Activated effector memory CD4-positive, alpha-beta T cell treated with anti-CD3 and anti-CD28 coated beads, Interleukin-2, amount 50 U/mL, for 16 hours (primary cell): ENCODE data around the gene MYH4.

Source experiments
- DNase-seq: peaks from one replicate; pipeline ENCODE4 v3.0.0-alpha.2; 2020

MYH4 gene

GRCh38 chr17:10469459-10469858 is at the start of gene MYH4:
MYH4 (minus strand) TSS chr17:10469559; CDS start chr17:10466745, 2,814 bp downstream.
- DNase-seq, result no peak

GRCh38 chr17:10518271-10519037 is 49.1 kb upstream of the MYH4 start, which contains the start of gene MYH1:
MYH1 (minus strand) TSS chr17:10518542; CDS start chr17:10516642, 1,900 bp downstream.
- DNase-seq, result no peak

DNA sequence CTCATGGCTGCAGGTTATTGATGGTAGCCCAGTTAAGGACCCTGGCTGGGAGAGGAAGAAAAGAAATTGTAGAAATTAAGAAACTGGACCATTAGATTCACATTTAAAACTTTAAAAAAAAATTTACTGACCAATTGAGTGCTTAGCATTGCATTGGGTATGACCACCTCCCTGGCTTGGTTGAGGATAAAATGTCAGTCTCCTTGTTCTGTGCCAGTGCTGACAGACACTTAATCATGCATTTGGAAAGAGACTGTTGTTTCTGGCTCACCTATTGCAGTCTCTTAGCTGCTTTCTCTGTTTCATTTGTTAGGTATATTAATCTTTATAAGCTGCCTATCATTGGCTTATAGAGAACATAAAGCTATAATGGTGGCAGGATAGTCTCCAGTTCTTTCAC is 47.3 kb upstream of the MYH4 start:
- no peak for DNase-seq

- no peak for DNase-seq
Observed at GRCh38 chr17:10516065-10516464, 46.7 kb upstream of the MYH4 start.

DNA sequence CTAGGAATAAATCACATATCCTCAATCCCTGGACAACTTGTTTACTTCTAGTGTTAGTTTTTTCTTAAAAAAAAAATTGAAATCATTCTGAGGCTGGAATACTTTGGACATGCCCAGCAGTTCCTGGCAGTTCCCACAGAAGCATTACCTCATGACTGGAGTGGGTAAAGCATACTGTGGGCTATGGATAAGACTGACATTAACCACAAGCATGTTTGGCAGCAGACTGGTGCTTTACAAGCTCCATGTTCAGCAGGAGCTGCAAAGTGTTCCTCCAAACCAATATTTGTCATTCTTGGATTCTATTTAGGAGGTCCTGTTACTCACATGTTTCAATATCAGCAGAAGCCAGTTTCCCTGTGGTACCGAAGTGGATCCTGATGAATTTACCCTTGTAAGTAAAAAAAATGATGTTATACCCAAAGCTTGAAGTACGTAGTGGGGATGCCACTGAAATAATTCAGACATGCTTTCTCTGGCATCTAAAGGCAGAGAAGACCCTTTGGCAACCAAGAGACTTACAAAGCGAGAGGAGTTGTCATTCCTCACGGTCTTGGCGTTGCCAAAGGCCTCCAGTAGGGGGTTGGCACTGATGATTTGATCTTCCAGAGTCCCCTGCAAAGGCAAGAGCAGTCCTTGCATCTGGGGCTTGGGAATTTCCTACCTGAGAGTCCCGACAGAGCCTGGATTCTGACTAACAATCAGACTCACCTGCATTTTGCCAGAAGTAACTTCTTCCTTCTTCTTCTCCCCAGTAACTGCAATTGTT is 44.1 kb upstream of the MYH4 start:
- DNase-seq, result no peak

DNA sequence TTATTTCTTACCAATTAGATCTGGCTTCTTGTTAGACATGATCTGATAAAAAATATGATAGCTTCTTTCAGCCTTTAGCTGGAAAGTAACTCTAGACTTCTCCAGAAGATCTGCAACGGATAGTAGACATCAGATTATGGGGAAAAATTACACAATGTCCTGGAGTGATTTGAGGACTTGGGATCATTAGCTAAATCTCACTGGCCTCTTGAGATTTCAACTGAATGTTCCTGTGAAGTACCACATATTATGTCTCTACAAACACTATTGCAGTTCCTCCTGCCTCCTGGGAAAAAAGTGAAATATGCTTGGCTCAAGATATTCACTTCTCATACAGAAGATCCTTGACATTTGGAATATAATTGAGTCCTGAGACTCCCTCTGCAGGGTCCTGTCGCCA is 43.5 kb upstream of the MYH4 start:
- DNase-seq, result no peak

DNA sequence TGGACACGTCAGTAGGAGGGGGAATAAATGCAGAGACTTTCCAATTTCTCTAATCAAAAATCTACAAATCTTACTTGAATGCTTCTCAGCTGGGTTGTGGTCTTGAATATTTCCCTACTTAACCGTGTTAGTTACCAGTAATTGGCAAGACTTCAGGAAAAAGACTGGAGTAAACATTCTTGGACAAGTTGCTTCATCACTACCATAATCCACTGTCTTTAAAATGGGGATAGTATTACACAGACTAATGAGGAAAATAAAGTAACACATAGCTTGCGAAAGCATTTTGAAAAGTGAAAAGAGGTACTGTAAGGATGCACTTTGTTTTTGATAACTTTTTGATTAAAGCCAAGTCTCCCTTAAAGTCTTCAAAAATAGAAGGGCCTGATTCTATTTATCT is 30.6 kb upstream of the MYH4 start:
- DNase-seq, result no peak

- no peak for DNase-seq
Observed at GRCh38 chr17:10492004-10492403, 22.6 kb upstream of the MYH4 start.

- no peak for DNase-seq
Observed at GRCh38 chr17:10482252-10482651, 12.9 kb upstream of the MYH4 start.

DNA sequence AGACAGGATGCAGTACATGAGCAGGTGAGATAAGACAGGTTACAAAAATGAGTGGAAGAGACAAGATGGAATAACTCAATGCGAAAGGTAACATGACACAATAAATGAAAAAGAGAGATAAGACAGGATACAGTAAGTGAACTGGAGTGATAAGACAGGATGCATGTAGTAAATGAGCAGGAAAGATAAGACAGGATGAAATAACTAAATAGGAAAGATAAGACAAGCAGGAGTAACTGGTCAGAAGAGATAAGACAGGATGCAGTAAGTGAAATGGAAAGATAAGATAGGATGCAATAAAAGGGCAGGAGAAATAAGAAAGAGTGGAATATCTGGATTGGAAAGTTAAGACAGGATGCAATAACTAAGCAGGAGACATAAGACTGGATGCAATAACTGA is 8.3 kb upstream of the MYH4 start:
- no peak for DNase-seq

- DNase-seq, result no peak
Observed at GRCh38 chr17:10474536-10474935, 5.2 kb upstream of the MYH4 start.

- DNase-seq, result no peak
Observed at GRCh38 chr17:10471858-10472257, 2.5 kb upstream of the MYH4 start.

DNA sequence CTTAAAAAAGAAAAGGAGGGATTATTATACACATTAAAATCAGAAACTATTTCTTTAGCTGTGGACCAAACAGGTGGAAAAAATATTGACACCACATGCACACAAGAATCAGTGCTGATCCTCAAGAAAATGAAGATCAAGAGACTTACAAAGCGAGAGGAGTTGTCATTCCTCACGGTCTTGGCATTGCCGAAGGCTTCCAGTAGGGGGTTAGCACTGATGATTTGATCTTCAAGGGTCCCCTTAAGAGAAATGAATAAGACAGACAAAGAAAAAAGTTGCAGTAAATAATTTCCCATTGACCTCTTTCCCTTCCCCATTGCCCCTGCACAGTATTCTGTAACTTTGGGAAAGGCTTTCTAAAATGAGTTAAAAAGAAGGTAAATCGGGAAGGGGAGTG is 6.0 kb downstream of the MYH4 start:
- DNase-seq, result no peak

DNA sequence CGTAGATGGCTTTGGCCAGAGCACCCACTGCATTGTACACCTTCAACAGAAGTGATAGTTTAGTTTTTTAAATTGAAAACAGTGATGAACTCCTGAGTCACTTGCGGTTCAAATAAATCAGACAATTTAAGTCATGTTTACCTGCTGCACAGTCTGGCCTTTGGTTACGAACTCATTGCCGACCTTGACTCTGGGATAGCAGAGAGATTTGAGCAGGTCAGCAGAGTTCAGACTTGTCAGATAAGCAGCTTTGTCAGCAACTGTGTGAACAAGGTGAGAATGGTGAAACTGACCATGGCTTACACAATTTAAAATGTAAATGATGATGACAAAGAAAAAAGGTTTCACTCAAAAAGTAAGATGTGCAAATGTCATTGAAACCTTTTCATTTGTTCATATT is 9.3 kb downstream of the MYH4 start:
- no peak for DNase-seq

GRCh38 chr17:10458701-10459100 is 10.7 kb downstream of the MYH4 start:
- DNase-seq, result no peak

DNA sequence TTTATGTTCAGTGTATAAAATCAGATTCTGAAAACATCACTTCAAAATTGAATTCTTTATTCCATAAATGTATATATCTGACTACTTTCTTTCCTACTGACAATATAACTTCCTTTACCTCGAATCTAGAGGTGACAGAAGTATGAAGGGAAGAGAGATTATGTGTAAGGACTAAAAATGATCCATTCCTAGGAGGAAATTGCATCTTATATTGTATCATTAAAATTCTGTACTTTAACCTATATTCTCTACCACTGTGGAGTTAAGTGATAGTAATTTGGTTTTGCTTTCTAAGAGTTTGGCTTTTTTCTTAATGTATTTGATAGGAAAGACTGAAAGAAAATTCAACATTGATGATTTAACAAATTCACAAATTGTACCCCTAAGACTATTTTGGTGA is 11.4 kb downstream of the MYH4 start:
- DNase-seq, result no peak

GRCh38 chr17:10447026-10447931 is 22.1 kb downstream of the MYH4 start:
- no peak for DNase-seq

GRCh38 chr17:10439816-10440215 is 29.5 kb downstream of the MYH4 start:
- DNase-seq, result no peak

- DNase-seq, result no peak
Observed at GRCh38 chr17:10435096-10435495, 34.3 kb downstream of the MYH4 start.

DNA sequence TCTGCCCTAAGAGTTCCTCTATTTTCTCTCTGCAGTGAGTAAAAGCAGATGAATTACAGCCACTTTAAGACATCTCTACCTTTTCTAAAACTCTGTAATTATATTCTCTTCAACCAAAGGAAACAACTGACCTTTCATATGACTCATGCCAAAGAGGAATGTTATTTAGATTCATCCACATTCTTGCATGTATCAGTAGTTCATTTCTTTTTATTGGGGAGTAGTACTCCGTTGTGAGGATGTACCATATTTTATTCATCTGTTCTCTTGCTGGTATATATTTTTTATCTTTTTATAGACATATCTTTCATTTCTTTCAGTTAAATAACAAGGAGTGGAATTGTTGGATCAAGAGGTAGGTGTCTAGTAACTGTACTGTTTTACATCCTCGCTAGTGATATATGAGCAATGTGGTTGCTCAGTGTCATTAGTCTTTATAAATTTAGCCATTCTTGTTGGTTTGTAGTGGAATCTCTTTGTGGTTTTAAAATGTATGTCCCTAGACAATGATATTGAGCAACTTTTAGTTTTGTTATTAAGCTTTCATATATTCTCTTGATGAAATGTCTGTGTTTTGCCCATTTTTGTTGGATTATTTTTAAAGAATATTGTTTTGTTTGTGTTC is 39.8 kb downstream of the MYH4 start:
- DNase-seq, result no peak

DNA sequence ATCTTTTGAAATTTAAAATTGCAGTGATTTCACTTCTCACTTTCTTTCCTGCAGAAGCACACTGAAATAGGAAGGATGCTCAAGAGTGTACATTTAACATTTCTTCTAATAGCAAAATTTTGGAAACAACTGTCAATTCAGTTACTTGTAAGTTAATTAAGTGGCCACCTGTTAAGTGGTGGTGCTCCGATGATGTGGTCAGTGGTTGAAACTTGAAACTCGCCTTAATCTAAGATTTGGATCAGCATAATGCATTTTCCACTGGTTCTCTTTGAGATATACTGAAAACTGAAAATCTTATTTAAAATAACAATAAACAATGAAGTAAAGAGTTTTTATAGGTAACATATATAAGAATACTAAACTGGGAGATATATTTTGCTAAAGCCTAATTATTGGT is 40.6 kb downstream of the MYH4 start:
- DNase-seq, result no peak

GRCh38 chr17:10421900-10422542 is 47.3 kb downstream of the MYH4 start, which contains the start of gene MYH8:
MYH8 (minus strand) TSS chr17:10421950; CDS start chr17:10420227, 1,723 bp downstream.
- DNase-seq, result no peak
